ENCODE data around the gene DHX32.
"Not testable (repeated sequence)": the region's sequence is repeated elsewhere in the genome, so short reads cannot be mapped to it uniquely, and the experiment has no call there.

Gene DHX32, protein sequence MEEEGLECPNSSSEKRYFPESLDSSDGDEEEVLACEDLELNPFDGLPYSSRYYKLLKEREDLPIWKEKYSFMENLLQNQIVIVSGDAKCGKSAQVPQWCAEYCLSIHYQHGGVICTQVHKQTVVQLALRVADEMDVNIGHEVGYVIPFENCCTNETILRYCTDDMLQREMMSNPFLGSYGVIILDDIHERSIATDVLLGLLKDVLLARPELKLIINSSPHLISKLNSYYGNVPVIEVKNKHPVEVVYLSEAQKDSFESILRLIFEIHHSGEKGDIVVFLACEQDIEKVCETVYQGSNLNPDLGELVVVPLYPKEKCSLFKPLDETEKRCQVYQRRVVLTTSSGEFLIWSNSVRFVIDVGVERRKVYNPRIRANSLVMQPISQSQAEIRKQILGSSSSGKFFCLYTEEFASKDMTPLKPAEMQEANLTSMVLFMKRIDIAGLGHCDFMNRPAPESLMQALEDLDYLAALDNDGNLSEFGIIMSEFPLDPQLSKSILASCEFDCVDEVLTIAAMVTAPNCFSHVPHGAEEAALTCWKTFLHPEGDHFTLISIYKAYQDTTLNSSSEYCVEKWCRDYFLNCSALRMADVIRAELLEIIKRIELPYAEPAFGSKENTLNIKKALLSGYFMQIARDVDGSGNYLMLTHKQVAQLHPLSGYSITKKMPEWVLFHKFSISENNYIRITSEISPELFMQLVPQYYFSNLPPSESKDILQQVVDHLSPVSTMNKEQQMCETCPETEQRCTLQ

DNA sequence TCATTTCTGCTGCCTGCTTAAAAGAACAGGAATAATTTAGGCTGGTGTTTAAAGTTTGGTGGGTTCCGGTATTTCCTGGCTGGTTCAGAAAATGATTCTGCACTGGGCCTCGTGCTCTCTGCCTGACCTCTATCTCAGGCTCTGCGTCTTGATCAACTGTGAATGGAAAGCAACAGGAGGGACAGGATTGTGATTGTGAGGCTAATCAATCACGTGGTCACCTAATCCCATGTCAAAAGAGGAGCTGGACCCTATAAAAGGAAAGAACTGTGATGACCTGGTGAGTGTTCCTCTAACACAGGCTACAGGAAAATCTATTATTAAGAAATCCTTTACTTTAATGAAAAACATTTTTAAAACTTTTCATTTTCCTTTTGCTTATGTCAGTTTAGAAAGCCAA lies at the start of gene DHX32:
Gene DHX32 (minus strand): TSS at position 101 of the 400 bp plus-strand sequence. CDS start 468 bp downstream, outside the sequence.
- TF ChIP-seq, protein P1, sequence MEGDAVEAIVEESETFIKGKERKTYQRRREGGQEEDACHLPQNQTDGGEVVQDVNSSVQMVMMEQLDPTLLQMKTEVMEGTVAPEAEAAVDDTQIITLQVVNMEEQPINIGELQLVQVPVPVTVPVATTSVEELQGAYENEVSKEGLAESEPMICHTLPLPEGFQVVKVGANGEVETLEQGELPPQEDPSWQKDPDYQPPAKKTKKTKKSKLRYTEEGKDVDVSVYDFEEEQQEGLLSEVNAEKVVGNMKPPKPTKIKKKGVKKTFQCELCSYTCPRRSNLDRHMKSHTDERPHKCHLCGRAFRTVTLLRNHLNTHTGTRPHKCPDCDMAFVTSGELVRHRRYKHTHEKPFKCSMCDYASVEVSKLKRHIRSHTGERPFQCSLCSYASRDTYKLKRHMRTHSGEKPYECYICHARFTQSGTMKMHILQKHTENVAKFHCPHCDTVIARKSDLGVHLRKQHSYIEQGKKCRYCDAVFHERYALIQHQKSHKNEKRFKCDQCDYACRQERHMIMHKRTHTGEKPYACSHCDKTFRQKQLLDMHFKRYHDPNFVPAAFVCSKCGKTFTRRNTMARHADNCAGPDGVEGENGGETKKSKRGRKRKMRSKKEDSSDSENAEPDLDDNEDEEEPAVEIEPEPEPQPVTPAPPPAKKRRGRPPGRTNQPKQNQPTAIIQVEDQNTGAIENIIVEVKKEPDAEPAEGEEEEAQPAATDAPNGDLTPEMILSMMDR (IDR thresholded peaks at IDR 0.05; ENCODE audit: low read depth, low read length): no peak
- TF ChIP-seq EZH2phosphoT487 (IDR thresholded peaks at IDR 0.05; ENCODE audit: low read depth): no peak
- no peak within 1 kb of the TSS for H3K27ac ChIP-seq (ENCODE audit: low read length)
- H3K27me3 ChIP-seq (ENCODE audit: low read depth, low read length): no peaks in the 10 kb centered on the region
- no peak within 1 kb of the TSS for H3K4me2 ChIP-seq (ENCODE audit: low read length)
- H4K20me1 ChIP-seq (ENCODE audit: insufficient read depth, low read length): no peaks in the 10 kb centered on the region
- H3K79me2 ChIP-seq (ENCODE audit: low read length): no peaks in the 10 kb centered on the region
- H3K4me1 ChIP-seq (ENCODE audit: low read length): no peaks in the 10 kb centered on the region
- H3K9ac ChIP-seq (ENCODE audit: low read length): no peak within 1 kb of the TSS
- H3K9me3 ChIP-seq (ENCODE audit: insufficient read depth, low read length): peaks cover 3% of the 10 kb centered on the region; the same call in 1 of the 2 replicates
- no peak within 1 kb of the TSS for H2AFZ ChIP-seq (ENCODE audit: low read depth, low read length)
- H3K4me3 ChIP-seq (ENCODE audit: low read length): no peak within 1 kb of the TSS
- H3K36me3 ChIP-seq (replicated peaks; ENCODE audit: low read depth, low read length): peaks cover 26% of the 10 kb centered on the region

DNA sequence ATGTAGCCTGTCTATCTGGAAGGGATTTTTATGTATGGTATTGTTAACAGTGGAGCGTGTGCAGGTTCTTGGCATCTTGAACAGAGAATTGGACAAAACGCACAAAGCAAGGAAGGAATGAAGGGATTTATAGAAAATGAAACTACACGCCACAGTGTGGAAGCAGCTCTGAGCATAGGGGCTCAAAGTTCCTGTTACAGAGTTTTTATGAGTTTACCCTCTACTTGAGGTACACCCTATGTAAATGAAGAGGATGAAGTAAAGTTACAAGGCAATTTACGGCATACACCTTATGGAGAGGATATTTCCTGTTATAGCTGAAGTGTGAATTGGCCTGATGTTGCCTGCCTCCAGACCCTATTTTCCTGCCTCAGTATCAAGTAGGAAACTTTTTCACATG lies 48.5 kb upstream of the DHX32 start:
- Histone ChIP-seq H3K4me1 (ENCODE audit: low read length) (no peaks in the 10 kb centered on the region), H3K79me2 (ENCODE audit: low read length) (no peaks in the 10 kb centered on the region), H2AFZ (ENCODE audit: low read depth, low read length) (no peak overlapping the region), H3K9me3 (ENCODE audit: insufficient read depth, low read length) (no peaks in the 10 kb centered on the region), H3K4me2 (ENCODE audit: low read length) (no peak overlapping the region), H3K27ac (ENCODE audit: low read length) (no peak overlapping the region), H3K27me3 (ENCODE audit: low read depth, low read length) (no peaks in the 10 kb centered on the region), H3K36me3 (replicated peaks; ENCODE audit: low read depth, low read length) (no peaks in the 10 kb centered on the region), H4K20me1 (ENCODE audit: insufficient read depth, low read length) (no peaks in the 10 kb centered on the region), H3K4me3 (ENCODE audit: low read length) (no peak overlapping the region), H3K9ac (ENCODE audit: low read length) (no peak overlapping the region)
- no peak for TF ChIP-seq EZH2phosphoT487 (IDR thresholded peaks at IDR 0.05; ENCODE audit: low read depth)
- TF ChIP-seq, protein P1 (IDR thresholded peaks at IDR 0.05; ENCODE audit: low read depth, low read length): no peak

DNA sequence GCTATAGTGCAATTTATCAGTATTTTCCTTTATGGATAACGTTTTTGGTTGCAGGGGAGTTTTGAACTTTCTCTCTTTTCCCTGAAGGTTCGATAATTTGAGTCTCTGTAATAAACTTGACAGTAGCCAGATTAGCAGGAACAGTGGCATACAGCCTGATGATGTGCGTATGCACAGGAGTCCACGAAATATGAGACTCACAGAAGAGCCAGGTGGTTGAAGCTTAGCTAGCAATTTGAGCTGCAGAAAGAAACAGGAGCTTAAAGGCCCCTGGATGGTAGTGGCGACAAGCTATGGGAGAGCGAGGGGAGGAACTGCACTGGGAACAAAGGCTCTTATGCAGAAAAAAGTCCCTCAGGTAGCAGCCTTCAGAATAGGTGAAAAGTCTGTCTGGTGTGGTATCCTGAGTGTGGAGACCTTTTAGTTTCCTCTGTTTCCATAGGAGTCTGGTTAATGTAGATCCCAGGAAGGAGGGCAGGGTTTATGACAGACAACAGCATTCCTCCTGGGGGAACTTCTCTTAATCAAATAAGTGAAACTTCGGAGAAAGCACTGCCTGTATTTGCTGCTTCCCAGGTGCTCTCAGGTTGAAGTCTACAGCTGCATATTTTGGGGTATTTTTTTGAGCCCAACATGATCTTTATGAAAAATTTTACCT lies 48.0 kb upstream of the DHX32 start:
- Histone ChIP-seq H3K27me3 (ENCODE audit: low read depth, low read length) (no peaks in the 10 kb centered on the region), H3K27ac (ENCODE audit: low read length) (no peak overlapping the region), H3K9ac (ENCODE audit: low read length) (no peak overlapping the region), H3K4me2 (ENCODE audit: low read length) (no peak overlapping the region), H3K4me3 (ENCODE audit: low read length) (no peak overlapping the region), H3K36me3 (replicated peaks; ENCODE audit: low read depth, low read length) (no peaks in the 10 kb centered on the region), H3K79me2 (ENCODE audit: low read length) (no peaks in the 10 kb centered on the region), H3K9me3 (ENCODE audit: insufficient read depth, low read length) (no peaks in the 10 kb centered on the region), H3K4me1 (ENCODE audit: low read length) (no peaks in the 10 kb centered on the region), H4K20me1 (ENCODE audit: insufficient read depth, low read length) (no peaks in the 10 kb centered on the region), H2AFZ (ENCODE audit: low read depth, low read length) (no peak overlapping the region)
- TF ChIP-seq, protein P1 (IDR thresholded peaks at IDR 0.05; ENCODE audit: low read depth, low read length): no peak
- no peak for TF ChIP-seq EZH2phosphoT487 (IDR thresholded peaks at IDR 0.05; ENCODE audit: low read depth)

DNA sequence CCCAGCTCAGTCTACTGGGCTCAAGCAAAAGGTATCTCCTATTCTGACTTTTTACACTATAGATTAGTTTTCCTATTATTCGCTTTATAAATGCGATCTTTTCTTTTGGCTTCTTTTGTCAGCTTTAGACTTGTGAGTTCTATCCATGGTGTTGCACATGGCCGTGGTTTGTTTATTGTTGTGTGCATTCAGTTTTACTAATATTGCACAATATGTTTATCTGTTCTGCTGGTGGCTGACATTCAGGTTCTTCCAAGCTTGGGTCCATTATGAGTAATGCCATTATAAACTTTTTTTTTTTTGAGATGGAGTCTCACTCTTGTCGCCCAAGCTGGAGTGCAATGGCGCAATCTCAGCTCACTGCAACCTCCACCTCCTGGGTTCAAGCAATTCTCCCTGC lies 46.2 kb upstream of the DHX32 start:
- H3K36me3 ChIP-seq (replicated peaks; ENCODE audit: low read depth, low read length); H3K79me2 ChIP-seq (ENCODE audit: low read length); H3K9me3 ChIP-seq (ENCODE audit: insufficient read depth, low read length); H2AFZ ChIP-seq (ENCODE audit: low read depth, low read length); H3K4me3 ChIP-seq (ENCODE audit: low read length); H3K27ac ChIP-seq (ENCODE audit: low read length); H3K27me3 ChIP-seq (ENCODE audit: low read depth, low read length); H3K4me1 ChIP-seq (ENCODE audit: low read length); H3K4me2 ChIP-seq (ENCODE audit: low read length); H4K20me1 ChIP-seq (ENCODE audit: insufficient read depth, low read length); H3K9ac ChIP-seq (ENCODE audit: low read length): not testable (repeated sequence)
